ENCODE measurements around the gene GNPTAB.

The GNPTAB gene

GRCh38 chr12:101761781-101762180 lies 69.0 kb downstream of the GNPTAB start:
- ChIA-PET CTCF (interaction anchor here (0.9 to 3.7 kb wide), 8 partner anchors 9 to 65 kb away, joined by 3 to 30 read pairs (median 4); no protein-coding TSS in a partner anchor), POLR2A (no interaction called here)
- TF ChIP-seq, protein P1, sequence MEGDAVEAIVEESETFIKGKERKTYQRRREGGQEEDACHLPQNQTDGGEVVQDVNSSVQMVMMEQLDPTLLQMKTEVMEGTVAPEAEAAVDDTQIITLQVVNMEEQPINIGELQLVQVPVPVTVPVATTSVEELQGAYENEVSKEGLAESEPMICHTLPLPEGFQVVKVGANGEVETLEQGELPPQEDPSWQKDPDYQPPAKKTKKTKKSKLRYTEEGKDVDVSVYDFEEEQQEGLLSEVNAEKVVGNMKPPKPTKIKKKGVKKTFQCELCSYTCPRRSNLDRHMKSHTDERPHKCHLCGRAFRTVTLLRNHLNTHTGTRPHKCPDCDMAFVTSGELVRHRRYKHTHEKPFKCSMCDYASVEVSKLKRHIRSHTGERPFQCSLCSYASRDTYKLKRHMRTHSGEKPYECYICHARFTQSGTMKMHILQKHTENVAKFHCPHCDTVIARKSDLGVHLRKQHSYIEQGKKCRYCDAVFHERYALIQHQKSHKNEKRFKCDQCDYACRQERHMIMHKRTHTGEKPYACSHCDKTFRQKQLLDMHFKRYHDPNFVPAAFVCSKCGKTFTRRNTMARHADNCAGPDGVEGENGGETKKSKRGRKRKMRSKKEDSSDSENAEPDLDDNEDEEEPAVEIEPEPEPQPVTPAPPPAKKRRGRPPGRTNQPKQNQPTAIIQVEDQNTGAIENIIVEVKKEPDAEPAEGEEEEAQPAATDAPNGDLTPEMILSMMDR (IDR thresholded peaks at IDR 0.05; ENCODE audit: control extremely low read depth, extremely low read depth, low read depth, missing control alignments) = no peak
- DNase-seq (ENCODE audit: extremely low spot score) = no peak

DNA sequence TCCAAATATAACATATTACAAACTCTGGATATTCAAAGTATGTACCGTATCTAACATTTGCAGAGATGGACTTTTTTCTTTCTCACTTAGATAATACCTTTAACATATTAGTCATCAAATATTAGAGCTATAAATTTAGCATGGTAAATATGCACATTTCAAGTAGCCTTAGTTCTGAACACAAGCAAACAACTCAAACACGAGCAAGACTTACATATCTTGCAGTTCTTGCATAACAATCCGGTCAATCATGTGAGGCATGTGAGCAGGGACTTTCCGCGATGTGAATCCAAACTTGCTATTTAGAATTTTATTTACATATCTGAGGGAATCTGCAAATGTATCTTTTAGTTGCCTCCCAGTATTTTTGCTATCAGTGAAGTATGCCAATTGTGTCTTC lies 69.4 kb downstream of the GNPTAB start:
- ChIA-PET CTCF (interaction anchor here (1.0 to 3.7 kb wide), 8 partner anchors 9 to 271 kb away, joined by 3 to 30 read pairs (median 4); no protein-coding TSS in a partner anchor), POLR2A (no interaction called here)
- TF ChIP-seq, protein P1 (IDR thresholded peaks at IDR 0.05; ENCODE audit: control extremely low read depth, extremely low read depth, low read depth, missing control alignments) = no peak
- DNase-seq (ENCODE audit: extremely low spot score) = no peak

- CTCF ChIA-PET = interaction anchor here (0.8 to 3.7 kb wide), 19 partner anchors 8 to 333 kb away, joined by 3 to 30 read pairs (median 4); partner anchors contain the start of gene GNPTAB
- DNase-seq (ENCODE audit: extremely low spot score) = peak; percentile 44
- TF ChIP-seq, protein P1 (IDR thresholded peaks at IDR 0.05; ENCODE audit: control extremely low read depth, extremely low read depth, low read depth, missing control alignments) = peak; percentile 71
- POLR2A ChIA-PET = no interaction called here
Measured at GRCh38 chr12:101759396-101760047, 71.2 kb downstream of the GNPTAB start.

DNA sequence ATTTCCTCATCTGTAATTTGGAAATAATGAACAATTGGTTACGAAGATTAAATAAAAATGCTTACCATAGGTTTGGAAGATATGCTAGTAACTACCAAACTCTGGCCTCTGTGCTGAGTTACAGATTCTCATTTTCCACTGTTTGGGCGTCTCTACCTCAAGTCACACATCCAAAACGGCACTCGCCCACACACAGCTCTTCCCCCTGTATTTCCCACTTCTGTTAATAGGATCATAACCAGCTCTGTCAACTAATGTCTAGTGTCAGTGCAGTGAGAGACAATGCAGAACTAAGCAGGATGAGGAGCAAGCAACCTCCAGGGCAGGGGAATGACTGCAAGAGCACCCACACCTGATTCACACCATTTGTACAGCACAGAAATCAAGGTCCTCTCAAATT lies 80.6 kb downstream of the GNPTAB start:
- CTCF ChIA-PET = interaction anchor here (1.0 kb wide), 1 partner anchor 24 kb away, joined by 3 read pairs; no protein-coding TSS in a partner anchor
- no peak for DNase-seq (ENCODE audit: extremely low spot score)
- TF ChIP-seq, protein P1 (IDR thresholded peaks at IDR 0.05; ENCODE audit: control extremely low read depth, extremely low read depth, low read depth, missing control alignments) = no peak
- POLR2A ChIA-PET = no interaction called here

DNA sequence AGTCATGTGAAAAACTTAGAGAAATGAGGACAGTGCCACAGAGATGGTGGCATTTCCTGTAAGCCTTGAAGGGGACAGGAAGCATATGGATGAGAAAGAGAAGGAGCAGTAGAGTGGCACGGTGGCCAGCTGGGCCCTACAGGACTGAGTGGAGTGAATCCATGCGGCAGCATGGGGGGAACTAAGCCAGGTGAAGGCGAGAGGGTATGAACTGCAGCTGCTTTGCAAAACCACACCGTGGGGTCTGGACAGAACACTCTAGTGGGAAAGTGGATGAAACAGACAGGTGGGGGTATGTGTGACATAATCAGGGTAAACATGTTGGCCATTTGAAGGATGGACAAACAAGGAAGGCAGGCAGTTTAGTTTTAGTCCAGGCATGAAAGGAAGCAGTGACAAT lies 81.1 kb downstream of the GNPTAB start:
- CTCF ChIA-PET = interaction anchor here (1.0 kb wide), 1 partner anchor 24 kb away, joined by 3 read pairs; no protein-coding TSS in a partner anchor
- TF ChIP-seq, protein P1 (IDR thresholded peaks at IDR 0.05; ENCODE audit: control extremely low read depth, extremely low read depth, low read depth, missing control alignments) = no peak
- DNase-seq (ENCODE audit: extremely low spot score) = no peak
- POLR2A ChIA-PET = no interaction called here

DNA sequence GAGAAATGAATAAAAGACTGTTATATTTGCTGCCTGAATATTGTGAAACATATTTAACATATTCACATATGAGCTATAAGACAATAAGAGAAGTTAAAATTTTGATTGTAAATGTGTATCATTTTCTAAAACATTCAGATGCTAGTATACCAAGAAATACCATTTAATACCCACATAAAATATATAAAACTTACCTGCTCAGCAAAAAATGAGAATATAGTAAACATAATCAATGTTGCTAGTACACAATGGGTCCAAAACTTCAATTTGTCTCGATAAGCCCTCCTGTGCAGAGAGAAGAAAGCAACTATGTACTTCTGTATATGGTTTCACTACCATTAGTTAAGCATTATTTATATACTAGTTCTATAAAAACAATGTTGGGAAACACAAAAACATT lies 81.9 kb downstream of the GNPTAB start:
- no peak for DNase-seq (ENCODE audit: extremely low spot score)
- ChIA-PET POLR2A (no interaction called here), CTCF (interaction anchor here (2.6 to 3.4 kb wide), 2 partner anchors 11 to 13 kb away, joined by 7 to 18 read pairs; no protein-coding TSS in a partner anchor)
- TF ChIP-seq, protein P1 (IDR thresholded peaks at IDR 0.05; ENCODE audit: control extremely low read depth, extremely low read depth, low read depth, missing control alignments) = no peak
